H1 (cell line): Measurements from ENCODE around the gene FRRS1. TPM values are rescaled to one million over a fixed set of nuclear protein-coding genes. Genes with fewer than 3 reads are reported as not detected.

ENCODE experiments used
- CTCF ChIA-PET: fragments of 300-600 bp; sonication (Branson Sonifier 250); formaldehyde crosslinking; loops from one replicate; lab custom pipeline; 2021; ENCODE audit not compliant: partially characterized antibody; lab: Charles Lee
- POLR2A ChIA-PET: fragments of 300-600 bp; sonication (Branson Sonifier 250); formaldehyde crosslinking; loops from one replicate; lab custom pipeline; 2021; ENCODE audit warnings: inconsistent platforms; ENCODE audit not compliant: partially characterized antibody; lab: Charles Lee
- DNase-seq, 2 experiments: peaks; one replicate each; pipeline versions ENCODE4 v3.0.0 to v3.0.0-alpha.2; 2010 to 2022; ENCODE audit warnings: low spot score in 2 of 2, low read depth in 1 of 2, mixed read lengths in 1 of 2
- FAIRE-seq: peaks from 2 replicates; lab custom pipeline; 2011; peaks lifted over from hg19 to GRCh38; lab: Jason Lieb, UNC
- H2AFZ ChIP-seq: 2 replicates; pipeline ENCODE4 v1.8.1; 2012; ENCODE audit warnings: low read length, inconsistent platforms
- H2AK5ac ChIP-seq: 2 replicates; pipeline ENCODE4 v1.6.1; 2013; ENCODE audit warnings: low read depth, low read length
- H2BK120ac ChIP-seq: replicated peaks from 2 replicates; pipeline ENCODE3; 2013; ENCODE audit warnings: low read depth, low read length, inconsistent platforms
- H2BK12ac ChIP-seq: 2 replicates; pipeline ENCODE4 v1.6.1; 2013; ENCODE audit warnings: low read depth, low read length
- H2BK15ac ChIP-seq: 2 replicates; pipeline ENCODE4 v1.6.1; 2013; ENCODE audit warnings: low read length
- H2BK20ac ChIP-seq: 2 replicates; pipeline ENCODE4 v1.6.1; 2013; ENCODE audit warnings: low read length
- H2BK5ac ChIP-seq: 2 replicates; pipeline ENCODE4 v1.6.1; 2013; ENCODE audit warnings: low read depth, low read length
- H3K14ac ChIP-seq: 2 replicates; pipeline ENCODE4 v1.6.1; 2013; ENCODE audit warnings: inconsistent platforms; ENCODE audit not compliant: insufficient read length
- H3K18ac ChIP-seq: 2 replicates; pipeline ENCODE4 v1.6.1; 2013; ENCODE audit warnings: low read length; ENCODE audit errors: extremely low read depth
- H3K23ac ChIP-seq: 2 replicates; pipeline ENCODE4 v1.6.1; 2013; ENCODE audit warnings: inconsistent platforms; ENCODE audit not compliant: insufficient read length
- H3K23me2 ChIP-seq: 2 replicates; pipeline ENCODE4 v1.6.1; 2013; ENCODE audit warnings: low read depth, low read length
- H3K27ac ChIP-seq: 2 replicates; pipeline ENCODE4 v1.6.1; 2011; ENCODE audit warnings: low read depth, low read length, inconsistent platforms
- H3K27me3 ChIP-seq, 4 experiments: replicated peaks in 1 of 4; 1 replicate in 1 of 4; 2 replicates in 3 of 4; pipeline versions ENCODE4 v1.6.1 to v1.8.1; 2011 to 2013; ENCODE audit warnings: low read length in 3 of 4, mild to moderate bottlenecking in 3 of 4, inconsistent platforms in 2 of 4, mixed read lengths in 2 of 4, moderate library complexity in 1 of 4; ENCODE audit not compliant: control insufficient read depth in 3 of 4, insufficient read depth in 3 of 4; ENCODE audit errors: extremely low read depth in 1 of 4
- H3K36me3 ChIP-seq, 4 experiments: 2 replicates each; pipeline versions ENCODE4 v1.6.1 to v1.8.1; 2011 to 2013; ENCODE audit warnings: mild to moderate bottlenecking in 4 of 4, low read length in 3 of 4, moderate library complexity in 2 of 4, control low read depth in 1 of 4, inconsistent platforms in 1 of 4; ENCODE audit not compliant: insufficient read depth in 4 of 4, control insufficient read depth in 2 of 4
- H3K4ac ChIP-seq: replicated peaks from 2 replicates; pipeline ENCODE3; 2013; ENCODE audit warnings: low read length, low read depth, mixed read lengths, inconsistent platforms; ENCODE audit not compliant: insufficient read length
- H3K4me1 ChIP-seq, 4 experiments: replicated peaks in 1 of 4; 1 replicate in 1 of 4; 2 replicates in 3 of 4; pipeline versions ENCODE4 v1.6.1 to v1.8.1; 2011 to 2013; ENCODE audit warnings: low read length in 3 of 4, inconsistent platforms in 2 of 4, mixed read lengths in 1 of 4; ENCODE audit not compliant: insufficient read depth in 4 of 4, control insufficient read depth in 3 of 4
- H3K4me2 ChIP-seq, 2 experiments: 2 replicates each; pipeline versions ENCODE4 v1.6.1 to v1.8.1; 2011 to 2013; ENCODE audit warnings: low read depth in 2 of 2, low read length in 2 of 2, control low read depth in 1 of 2, inconsistent platforms in 1 of 2, mild to moderate bottlenecking in 1 of 2; ENCODE audit not compliant: insufficient read depth in 1 of 2
- H3K4me3 ChIP-seq, 4 experiments: fragments of 200-600, 300-600 bp in 1 of 4; sonication (generic), shearing (Covaris generic), sonication (Bioruptor Twin) in 1 of 4; 2 replicates each; pipeline versions ENCODE4 v1.5.1 to v1.8.1; 2011 to 2016; ENCODE audit warnings: low read length in 4 of 4, low read depth in 3 of 4, control low read depth in 2 of 4, inconsistent platforms in 2 of 4, mild to moderate bottlenecking in 2 of 4, mixed read lengths in 1 of 4, moderate library complexity in 1 of 4; ENCODE audit not compliant: insufficient read depth in 2 of 4; ENCODE audit errors: extremely low read depth in 1 of 4
- H3K56ac ChIP-seq: replicated peaks from 2 replicates; pipeline ENCODE3; 2013; ENCODE audit warnings: low read depth, mild to moderate bottlenecking, mixed read lengths, low read length, inconsistent platforms; ENCODE audit not compliant: insufficient read length
- H3K79me1 ChIP-seq: 2 replicates; pipeline ENCODE4 v1.6.1; 2013; ENCODE audit warnings: low read depth, low read length, control low read depth
- H3K79me2 ChIP-seq, 2 experiments: 2 replicates each; pipeline versions ENCODE4 v1.6.1 to v1.8.1; 2012 to 2013; ENCODE audit warnings: low read length in 2 of 2, mild to moderate bottlenecking in 2 of 2, inconsistent platforms in 1 of 2; ENCODE audit not compliant: insufficient read depth in 2 of 2, control insufficient read depth in 1 of 2
- H3K9ac ChIP-seq, 4 experiments: replicated peaks in 1 of 4; 1 replicate in 1 of 4; 2 replicates in 3 of 4; pipeline versions ENCODE4 v1.6.1 to v1.8.1; 2011 to 2013; ENCODE audit warnings: low read depth in 3 of 4, low read length in 3 of 4, control low read depth in 2 of 4, mild to moderate bottlenecking in 2 of 4, moderate library complexity in 2 of 4, inconsistent platforms in 1 of 4; ENCODE audit errors: extremely low read depth in 1 of 4
- H3K9me3 ChIP-seq, 2 experiments: 2 replicates each; pipeline versions ENCODE4 v1.6.1 to v1.8.1; 2012 to 2013; ENCODE audit warnings: mild to moderate bottlenecking in 2 of 2, moderate library complexity in 2 of 2, control low read depth in 1 of 2, inconsistent platforms in 1 of 2, low read depth in 1 of 2, low read length in 1 of 2, mixed read lengths in 1 of 2; ENCODE audit not compliant: insufficient read depth in 2 of 2
- H4K20me1 ChIP-seq, 2 experiments: replicated peaks in 1 of 2; 2 replicates each; pipeline versions ENCODE3 to v1.8.1; 2011 to 2013; ENCODE audit warnings: inconsistent platforms in 2 of 2, low read length in 2 of 2, mild to moderate bottlenecking in 1 of 2; ENCODE audit not compliant: insufficient read depth in 2 of 2, control insufficient read depth in 1 of 2
- H4K5ac ChIP-seq: 2 replicates; pipeline ENCODE4 v1.6.1; 2013; ENCODE audit warnings: low read length, low read depth, mixed read lengths, inconsistent platforms; ENCODE audit not compliant: insufficient read length
- H4K8ac ChIP-seq: 2 replicates; pipeline ENCODE4 v1.8.0; 2013; ENCODE audit warnings: mild to moderate bottlenecking, moderate library complexity, low read length, inconsistent platforms; ENCODE audit not compliant: insufficient read depth; ENCODE audit errors: extremely low read depth
- H4K91ac ChIP-seq: replicated peaks from 2 replicates; pipeline ENCODE3; 2013; ENCODE audit warnings: low read length, mixed read lengths, inconsistent platforms; ENCODE audit not compliant: insufficient read length
- ATF2 ChIP-seq: IDR thresholded peaks from 2 replicates; pipeline ENCODE4 v1.6.1; 2012; ENCODE audit warnings: low read length, inconsistent platforms
- ATF3 ChIP-seq: IDR thresholded peaks from 2 replicates; pipeline ENCODE4 v1.6.1; 2011; ENCODE audit warnings: low read depth, mild to moderate bottlenecking, low read length; ENCODE audit not compliant: insufficient read depth
- EP300 ChIP-seq, 2 experiments: IDR thresholded peaks; 1 replicate in 1 of 2; 2 replicates in 1 of 2; pipeline ENCODE4 v1.6.1; 2011 to 2012; ENCODE audit warnings: low read depth in 2 of 2, low read length in 2 of 2, mild to moderate bottlenecking in 2 of 2, borderline replicate concordance in 1 of 2, inconsistent platforms in 1 of 2, moderate library complexity in 1 of 2
- GABPA ChIP-seq: IDR thresholded peaks from 2 replicates; pipeline ENCODE4 v1.6.1; 2011; ENCODE audit warnings: mild to moderate bottlenecking, low read length, moderate library complexity, borderline replicate concordance; ENCODE audit not compliant: insufficient read depth
- HDAC2 ChIP-seq, 2 experiments: fragments of 300-600 bp in 1 of 2; sonication (generic) in 1 of 2; IDR thresholded peaks; 2 replicates each; pipeline ENCODE4 v1.6.1; 2011 to 2012; ENCODE audit warnings: low read depth in 2 of 2, low read length in 2 of 2, mild to moderate bottlenecking in 2 of 2, moderate library complexity in 2 of 2, borderline replicate concordance in 1 of 2, inconsistent platforms in 1 of 2
- NANOG ChIP-seq: IDR thresholded peaks from 2 replicates; pipeline ENCODE4 v1.6.1; 2011; ENCODE audit warnings: low read length, low read depth, mild to moderate bottlenecking, inconsistent platforms; ENCODE audit not compliant: insufficient read depth, poor library complexity, severe bottlenecking
- POU5F1 ChIP-seq: IDR thresholded peaks from 2 replicates; pipeline ENCODE4 v1.6.1; 2011; ENCODE audit warnings: low read depth, mild to moderate bottlenecking, low read length, moderate library complexity
- RXRA ChIP-seq: IDR thresholded peaks from 2 replicates; pipeline ENCODE4 v1.6.1; 2011; ENCODE audit warnings: low read depth, mild to moderate bottlenecking, low read length, moderate library complexity; ENCODE audit not compliant: insufficient read depth
- SP2 ChIP-seq: IDR thresholded peaks from 2 replicates; pipeline ENCODE4 v1.6.1; 2012; ENCODE audit warnings: mild to moderate bottlenecking, low read length, inconsistent platforms
- TBP ChIP-seq: IDR thresholded peaks from 2 replicates; pipeline ENCODE4 v1.6.1; 2011; ENCODE audit warnings: low read depth, low read length, improper control_type of control experiment
- USF2 ChIP-seq: IDR thresholded peaks from 2 replicates; pipeline ENCODE4 v1.6.1; 2011; ENCODE audit warnings: low read length, improper control_type of control experiment
- polyA plus RNA-seq, 7 experiments: library from polyadenylated mRNA; depleted of rRNA in 3 of 7; stranded (reverse) in 5 of 7; unstranded in 2 of 7; fragments of >200 nt in 5 of 7; fragments of 200-250 nt in 2 of 7; gene quantifications; 1 replicate in 5 of 7; 2 replicates in 1 of 7; 4 replicates in 1 of 7; pipeline versions ENCODE4 v1.2.1 to v1.2.3, GENCODE V29; 2011 to 2013; ENCODE audit warnings: missing spikeins in 2 of 7, mixed read lengths in 2 of 7
- total RNA-seq: library from RNA; stranded (reverse); fragmentation: NEBNext Ultra II Directional; extraction: Animal tissue kit (Norgen Biotek cat#: 25700); gene quantifications from 2 replicates; pipeline ENCODE4 v1.2.1, GENCODE V29; 2021

The FRRS1 gene
- total and polyA plus RNA-seq, 2 of the 8 experiments (the other 6 are each of a cell fraction or from before 2014, with no cell fraction given): 3.5 to 6.5 TPM

- no peaks in the 10 kb centered on the region for H3K79me1 ChIP-seq
- TF ChIP-seq POU5F1 (no peak), USF2 (no peak), HDAC2 (IDR thresholded peaks at IDR 0.05; ENCODE audit: borderline replicate concordance in 1 of 2, low read depth in 2 of 2, low read length in 2 of 2) (no peak), TBP (no peak), ATF2 (no peak), SP2 (no peak), ATF3 (no peak), NANOG (no peak), GABPA (no peak), RXRA (no peak), EP300 (IDR thresholded peaks at IDR 0.05; ENCODE audit: borderline replicate concordance in 1 of 2, low read depth in 2 of 2, low read length in 2 of 2) (no peak)
- no peak overlapping the region for H2BK12ac ChIP-seq
- no peak overlapping the region for H4K5ac ChIP-seq
- H3K27me3 ChIP-seq: no peaks in the 10 kb centered on the region
- H2BK20ac ChIP-seq: no peak overlapping the region
- no peak overlapping the region for H2BK5ac ChIP-seq
- H2BK15ac ChIP-seq: no peak overlapping the region
- H3K18ac ChIP-seq: no peak overlapping the region
- no peaks in the 10 kb centered on the region for H3K9me3 ChIP-seq
- no peaks in the 10 kb centered on the region for H3K23me2 ChIP-seq
- no peaks in the 10 kb centered on the region for H4K20me1 ChIP-seq
- H3K56ac ChIP-seq: no peak overlapping the region
- H4K91ac ChIP-seq: no peak overlapping the region
- H3K4me1 ChIP-seq: no peaks in the 10 kb centered on the region
- H3K4me3 ChIP-seq: no peak overlapping the region
- FAIRE-seq (peak; percentile 60), DNase-seq (no peak)
- no peak overlapping the region for H2AFZ ChIP-seq
- no peak overlapping the region for H3K27ac ChIP-seq
- H3K9ac ChIP-seq: no peak overlapping the region
- CTCF ChIA-PET: interaction anchor here (1.2 to 1.5 kb wide), 2 partner anchors 11 to 239 kb away, joined by 4 to 6 read pairs; no protein-coding TSS in a partner anchor
- H2AK5ac ChIP-seq: no peak overlapping the region
- POLR2A ChIA-PET: no interaction called here
- H3K4ac ChIP-seq: no peak overlapping the region
- no peak overlapping the region for H3K23ac ChIP-seq
- no peak overlapping the region for H3K14ac ChIP-seq
- H4K8ac ChIP-seq: no peak overlapping the region
- H3K36me3 ChIP-seq: no peaks in the 10 kb centered on the region
- no peak overlapping the region for H3K4me2 ChIP-seq
- H3K79me2 ChIP-seq: no peaks in the 10 kb centered on the region
- no peak overlapping the region for H2BK120ac ChIP-seq
Observed at GRCh38 chr1:99776120-99776519, 9.7 kb upstream of the FRRS1 start.
